GM12878 (cell line): ENCODE results near the gene ELP2. TPM values are rescaled to one million over a fixed set of nuclear protein-coding genes. Genes with fewer than 3 reads are reported as not detected.

Experiments used
- ATAC-seq: fragments of 200-7000 bp; cut with Tn5 transposase; 3 replicates; pipeline ENCODE4 v1.9.1; 2020; ENCODE audit warnings: mild to moderate bottlenecking, moderate library complexity
- BruUV-seq: library from RNA; stranded (reverse); fragments of 400-500 nt; replicated peaks from 2 replicates; lab custom pipeline; 2021; lab: Mats Ljungman, UMichigan
- CTCF ChIA-PET: fragments of 300-600 bp; sonication (Branson Sonifier 250); formaldehyde crosslinking; extraction: SDS; loops from one replicate; lab custom pipeline; 2021; ENCODE audit warnings: inconsistent platforms; lab: Yijun Ruan, JAX
- POLR2A ChIA-PET: fragments of 350-600 bp; formaldehyde crosslinking; extraction: SDS; loops from one replicate; lab custom pipeline; 2021; ENCODE audit warnings: inconsistent platforms; lab: Charles Lee
- RAD21 ChIA-PET: fragments of 300-600 bp; sonication (Branson Sonifier 250); formaldehyde crosslinking; loops from one replicate; lab custom pipeline; 2023; ENCODE audit warnings: antibody characterized with exemption; ENCODE audit not compliant: unreplicated experiment; lab: Charles Lee
- SMC1A ChIA-PET: fragments of 300-600 bp; sonication (Branson Sonifier 250); formaldehyde crosslinking; loops from one replicate; lab custom pipeline; 2023; ENCODE audit not compliant: unreplicated experiment, uncharacterized antibody; lab: Charles Lee
- DNase-seq: peaks from one replicate; pipeline ENCODE4 v3.0.0-alpha.2; 2011; ENCODE audit warnings: low read depth, low spot score
- FAIRE-seq: peaks from 3 replicates; lab custom pipeline; 2011; peaks lifted over from hg19 to GRCh38; lab: Jason Lieb, UNC
- H2AFZ ChIP-seq: 2 replicates; pipeline ENCODE4 v1.6.0; 2011; ENCODE audit warnings: low read depth, low read length, control low read depth; ENCODE audit not compliant: control insufficient read depth
- H3K27ac ChIP-seq: 2 replicates; pipeline ENCODE4 v1.5.1; 2011; ENCODE audit warnings: control low read depth; ENCODE audit not compliant: control insufficient read depth, insufficient read depth
- H3K27me3 ChIP-seq, 2 experiments: replicated peaks in 1 of 2; 2 replicates each; pipeline versions ENCODE4 v1.6.0 to v1.6.1; 2011; ENCODE audit warnings: low read length in 1 of 2; ENCODE audit not compliant: control insufficient read depth in 2 of 2, insufficient read depth in 2 of 2
- H3K36me3 ChIP-seq, 2 experiments: 2 replicates each; pipeline ENCODE4 v1.5.1; 2011; ENCODE audit warnings: low read length in 1 of 2; ENCODE audit not compliant: control insufficient read depth in 2 of 2, insufficient read depth in 2 of 2
- H3K4me1 ChIP-seq: 2 replicates; pipeline ENCODE4 v1.6.1; 2011; ENCODE audit warnings: mild to moderate bottlenecking, low read length, moderate library complexity, mixed read lengths; ENCODE audit not compliant: control insufficient read depth, insufficient read depth
- H3K4me2 ChIP-seq: 2 replicates; pipeline ENCODE4 v1.6.0; 2011; ENCODE audit warnings: control low read depth; ENCODE audit not compliant: control insufficient read depth, insufficient read depth
- H3K4me3 ChIP-seq: fragments of 200-600 bp; sonication (generic); 2 replicates; pipeline ENCODE4 v1.5.1; 2016
- H3K79me2 ChIP-seq: 2 replicates; pipeline ENCODE4 v1.6.0; 2011; ENCODE audit warnings: low read length; ENCODE audit not compliant: control insufficient read depth, insufficient read depth
- H3K9ac ChIP-seq: 2 replicates; pipeline ENCODE4 v1.8.0; 2011; ENCODE audit warnings: low read length, control low read depth, mixed read lengths; ENCODE audit not compliant: control insufficient read depth, insufficient read depth
- H3K9me3 ChIP-seq: replicated peaks from 3 replicates; pipeline ENCODE4 v1.5.1; 2011; ENCODE audit warnings: mild to moderate bottlenecking, low read length; ENCODE audit not compliant: control insufficient read depth, insufficient read depth
- H4K20me1 ChIP-seq: 2 replicates; pipeline ENCODE4 v1.6.0; 2011; ENCODE audit not compliant: control insufficient read depth, insufficient read depth
- ATF2 ChIP-seq: IDR thresholded peaks from 2 replicates; pipeline ENCODE4 v1.6.1; 2012; ENCODE audit warnings: low read length, inconsistent platforms
- ATF3 ChIP-seq: IDR thresholded peaks from 2 replicates; pipeline ENCODE4 v1.6.1; 2011; ENCODE audit warnings: low read depth, mild to moderate bottlenecking, low read length, moderate library complexity, borderline replicate concordance; ENCODE audit errors: extremely low read depth
- CBFB ChIP-seq: IDR thresholded peaks from 2 replicates; pipeline ENCODE4 v1.6.1; 2016; ENCODE audit warnings: antibody characterized with exemption, low read depth
- DPF2 ChIP-seq: fragments of 450-650 bp; IDR thresholded peaks from 2 replicates; pipeline ENCODE4 v1.6.1; 2017; ENCODE audit warnings: mild to moderate bottlenecking
- EP300 ChIP-seq, 2 experiments: fragments of 150-350 bp in 1 of 2; IDR thresholded peaks; 2 replicates each; pipeline ENCODE4 v1.6.1; 2011 to 2012; ENCODE audit warnings: low read depth in 2 of 2, low read length in 2 of 2, borderline replicate concordance in 1 of 2, improper control_type of control experiment in 1 of 2, inconsistent platforms in 1 of 2; ENCODE audit not compliant: control insufficient read depth in 1 of 2
- FOS ChIP-seq: IDR thresholded peaks from 3 replicates; pipeline ENCODE4 v1.6.1; 2011; ENCODE audit warnings: borderline replicate concordance; ENCODE audit not compliant: insufficient read length; ENCODE audit errors: extremely low read depth
- HDAC2 ChIP-seq: fragments of 200-600 bp; sonication (generic); IDR thresholded peaks from 2 replicates; pipeline ENCODE4 v1.6.1; 2017
- PAX5 ChIP-seq: IDR thresholded peaks from 2 replicates; pipeline ENCODE4 v1.6.1; 2011; ENCODE audit warnings: low read depth, low read length, borderline replicate concordance
- POU2F2 ChIP-seq: IDR thresholded peaks from 3 replicates; pipeline ENCODE4 v1.6.1; 2011; ENCODE audit warnings: low read depth, mild to moderate bottlenecking, low read length, borderline replicate concordance
- RAD51 ChIP-seq: fragments of 450-650 bp; IDR thresholded peaks from 2 replicates; pipeline ENCODE4 v1.6.1; 2016; ENCODE audit warnings: moderate library complexity, mild to moderate bottlenecking, inconsistent platforms
- RUNX3 ChIP-seq: IDR thresholded peaks from 2 replicates; pipeline ENCODE4 v1.6.1; 2012; ENCODE audit warnings: low read length, inconsistent platforms
- SMC3 ChIP-seq: IDR thresholded peaks from 2 replicates; pipeline ENCODE4 v1.6.1; 2011; ENCODE audit warnings: low read length, improper control_type of control experiment, borderline replicate concordance
- SP1 ChIP-seq: IDR thresholded peaks from one replicate; pipeline ENCODE4 v1.6.1; 2011; ENCODE audit warnings: low read depth, low read length
- STAT1 ChIP-seq: fragments of 450-650 bp; conservative IDR thresholded peaks from 2 replicates; pipeline ENCODE4 v1.6.1; 2014; ENCODE audit warnings: antibody characterized with exemption, mild to moderate bottlenecking
- STAT3 ChIP-seq: IDR thresholded peaks from 2 replicates; pipeline ENCODE4 v1.6.1; 2011; ENCODE audit warnings: low read depth, low read length, improper control_type of control experiment
- SUZ12 ChIP-seq: fragments of 200-600 bp; sonication (generic); IDR thresholded peaks from one replicate; pipeline ENCODE4 v1.6.1; 2018; ENCODE audit warnings: antibody characterized with exemption, mild to moderate bottlenecking; ENCODE audit not compliant: unreplicated experiment
- ZBTB11 ChIP-seq: fragments of 450-650 bp; formaldehyde crosslinking; IDR thresholded peaks from 2 replicates; pipeline ENCODE4 v1.5.0; 2022; ENCODE audit warnings: mild to moderate bottlenecking, missing genetic modification characterization
- ZNF207 ChIP-seq: fragments of 450-650 bp; IDR thresholded peaks from 2 replicates; pipeline ENCODE4 v1.6.1; 2014; ENCODE audit warnings: antibody characterized with exemption, mild to moderate bottlenecking, borderline replicate concordance
- ZNF24 ChIP-seq: fragments of 450-650 bp; IDR thresholded peaks from 2 replicates; pipeline ENCODE4 v1.6.1; 2017; ENCODE audit warnings: antibody characterized with exemption, mild to moderate bottlenecking
- WGBS: methylation state at CpG from one replicate; pipeline ENCODE4 v1.1.6; 2016; ENCODE audit warnings: low lambda C conversion rate; ENCODE audit not compliant: insufficient replicate concordance, insufficient coverage; ENCODE audit errors: missing lambda C conversion rate; 5-methylcytosine and 5-hydroxymethylcytosine counted together
- in situ Hi-C: fragments of 300-500 bp; cut with MboI; formaldehyde crosslinking; loops from 9 replicates; pipeline ENCODE4 v1.14.3; 2018; ENCODE audit warnings: mixed read lengths
- intact Hi-C: fragments of 100-400 bp; cut with micrococcal nuclease; formaldehyde crosslinking; loops from one replicate; pipeline ENCODE4 v1.14.2; 2022; ENCODE audit not compliant: unreplicated experiment
- polyA plus RNA-seq, 11 experiments: library from polyadenylated mRNA; depleted of rRNA in 4 of 11; unstranded in 6 of 11; stranded (reverse) in 5 of 11; fragments of >200 nt; fragmentation: Nextera tagmentation in 4 of 11; fragmentation: Illumina TruSeq in 1 of 11; extraction: Ambion mirVana in 4 of 11; extraction: Trizol in 1 of 11; gene quantifications; 1 replicate in 1 of 11; 2 replicates in 10 of 11; pipeline versions ENCODE4 v1.2.1 to v1.2.3, GENCODE V29; 2011 to 2016; ENCODE audit warnings: inconsistent platforms in 2 of 11, missing spikeins in 2 of 11, low read depth in 1 of 11
- total RNA-seq, 4 experiments: library from RNA; depleted of rRNA in 3 of 4; stranded (reverse); fragments of >200 nt in 3 of 4; fragmentation: Illumina TruSeq in 1 of 4; extraction: Trizol in 1 of 4; gene quantifications; 2 replicates each; pipeline versions ENCODE4 v1.2.1 to v1.2.3, GENCODE V29; 2013 to 2021

The ELP2 gene
- total and polyA plus RNA-seq, 10 of the 15 experiments (the other 5 are each of a cell fraction or from before 2014, with no cell fraction given) = 56.9 to 134 (median 88.5) TPM

- TF ChIP-seq ZNF207 = no peak
- no peak for TF ChIP-seq EP300 (IDR thresholded peaks at IDR 0.05; ENCODE audit: borderline replicate concordance in 1 of 2, control insufficient read depth in 1 of 2, low read depth in 2 of 2, low read length in 2 of 2)
- TF ChIP-seq STAT3 = no peak
- TF ChIP-seq POU2F2 = no peak
- no peak for TF ChIP-seq STAT1
- no peak for TF ChIP-seq HDAC2
- TF ChIP-seq, all 136 proteins: peak for 0
These were observed 82.8 kb downstream of the ELP2 start (continued) for GRCh38 chr18:36212301-36213171.

GRCh38 chr18:36214811-36215210, 85.1 kb downstream of the ELP2 start:
- SMC1A ChIA-PET = no interaction called here
- Histone ChIP-seq H3K4me2 (no peak overlapping the region), H4K20me1 (no peaks in the 10 kb centered on the region), H3K4me1 (no peaks in the 10 kb centered on the region; the same call in none of the 2 replicates), H3K4me3 (no peak overlapping the region), H3K36me3 (no peaks in the 10 kb centered on the region), H3K9me3 (no peaks in the 10 kb centered on the region), H3K79me2 (no peaks in the 10 kb centered on the region), H3K9ac (no peak overlapping the region), H3K27ac (no peak overlapping the region), H2AFZ (no peak overlapping the region), H3K27me3 (no peaks in the 10 kb centered on the region)
- DNase-seq = no peak
- RAD21 ChIA-PET = no interaction called here
- ATAC-seq = no peak
- 40% methylated on average over 8 of the region's 8 CpGs for WGBS
- no TSS peak for BruUV-seq
- CTCF ChIA-PET = no interaction called here
- intact Hi-C loops = no loop called here
- POLR2A ChIA-PET = no interaction called here
- in situ Hi-C loops = no loop called here
- no peak for FAIRE-seq
- TF ChIP-seq ZBTB11 (CRISPR knock-in tag) (no peak), FOS (no peak), SMC3 (no peak), ATF3 (no peak), PAX5 (no peak), ZNF24 (no peak), DPF2 (no peak), RUNX3 (no peak), ATF2 (no peak), CBFB (no peak), RAD51 (no peak), SUZ12 (no peak), SP1 (no peak)
